Astrocyte (in vitro differentiated cells and primary cell): ENCODE data around the gene CELA2A.

ENCODE experiments used
- CTCF ChIP-seq: IDR thresholded peaks from 2 replicates; pipeline ENCODE4 v1.5.1; 2011; ENCODE audit warnings: low read depth, mild to moderate bottlenecking, inconsistent platforms, low read length, moderate library complexity; ENCODE audit not compliant: insufficient read depth
- EZH2 ChIP-seq: IDR thresholded peaks from 2 replicates; pipeline ENCODE4 v1.6.1; 2012; ENCODE audit warnings: mild to moderate bottlenecking, low read length, inconsistent platforms; ENCODE audit not compliant: insufficient read depth

- TF ChIP-seq CTCF (no peak), EZH2 (no peak)
These were observed 23.3 kb downstream of the CELA2A start for GRCh38 chr1:15479654-15480347.
